Activated CD4-positive, alpha-beta T cell treated with anti-CD3 and anti-CD28 coated beads, Interleukin-2, amount 50 U/mL, for 24 hours (primary cell): Measurements from ENCODE around the gene TBC1D9B.

ENCODE experiments used
- DNase-seq, 2 donors: peaks; one replicate each; pipeline ENCODE4 v3.0.0-alpha.2; 2020; ENCODE audit warnings: low read depth in 1 of 2, low spot score in 1 of 2

TBC1D9B gene

GRCh38 chr5:179870403-179870903 lies 37.2 kb downstream of the TBC1D9B start:
- no peak for DNase-seq

GRCh38 chr5:179869641-179870402 lies 37.9 kb downstream of the TBC1D9B start:
- no peak for DNase-seq

- no peak for DNase-seq
These were observed 38.6 kb downstream of the TBC1D9B start for GRCh38 chr5:179869101-179869500.

GRCh38 chr5:179868541-179868940 lies 39.2 kb downstream of the TBC1D9B start:
- no peak for DNase-seq

DNA sequence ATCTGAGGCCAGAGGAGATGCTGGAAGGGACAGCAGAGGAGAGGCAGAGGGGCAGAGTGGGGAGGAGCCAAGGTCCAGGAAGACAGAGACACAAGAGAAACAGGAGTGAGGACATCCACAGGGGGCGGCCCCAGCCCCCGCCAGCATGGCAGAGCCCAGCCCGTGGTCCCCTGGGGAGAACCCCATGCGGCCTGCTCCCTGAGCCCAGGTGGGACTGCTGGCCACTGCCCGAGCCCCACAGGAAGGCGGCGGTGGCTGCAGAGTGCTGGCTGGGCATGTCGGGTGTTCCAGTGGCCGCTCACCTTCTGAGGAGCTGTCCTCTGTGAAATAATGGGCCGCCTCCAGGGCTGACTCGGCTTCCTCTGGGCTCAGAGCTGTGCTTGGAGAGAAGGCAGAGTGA lies 40.2 kb downstream of the TBC1D9B start:
- DNase-seq: no peak

DNA sequence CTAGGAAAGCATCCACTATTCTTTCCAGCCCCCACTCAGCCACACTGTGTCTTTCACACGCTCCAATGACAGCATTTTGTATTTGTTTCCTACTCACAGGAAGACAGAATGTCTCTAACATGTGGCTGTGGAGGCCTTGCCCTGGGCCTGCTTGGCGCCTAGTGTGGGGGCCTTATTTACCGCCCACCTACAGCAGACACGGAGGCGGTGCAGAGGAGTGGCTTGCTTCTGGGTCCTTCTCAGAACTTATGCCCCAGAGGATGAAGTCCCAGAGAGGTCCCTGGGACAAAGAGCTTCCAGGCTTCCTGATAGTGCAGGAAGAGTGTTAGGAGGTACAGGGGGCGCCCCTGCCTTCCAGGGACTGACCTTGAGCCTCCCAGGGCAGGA lies 40.6 kb downstream of the TBC1D9B start:
- DNase-seq: no peak

- no peak for DNase-seq
These were observed 41.2 kb downstream of the TBC1D9B start for GRCh38 chr5:179866241-179867078.

DNA sequence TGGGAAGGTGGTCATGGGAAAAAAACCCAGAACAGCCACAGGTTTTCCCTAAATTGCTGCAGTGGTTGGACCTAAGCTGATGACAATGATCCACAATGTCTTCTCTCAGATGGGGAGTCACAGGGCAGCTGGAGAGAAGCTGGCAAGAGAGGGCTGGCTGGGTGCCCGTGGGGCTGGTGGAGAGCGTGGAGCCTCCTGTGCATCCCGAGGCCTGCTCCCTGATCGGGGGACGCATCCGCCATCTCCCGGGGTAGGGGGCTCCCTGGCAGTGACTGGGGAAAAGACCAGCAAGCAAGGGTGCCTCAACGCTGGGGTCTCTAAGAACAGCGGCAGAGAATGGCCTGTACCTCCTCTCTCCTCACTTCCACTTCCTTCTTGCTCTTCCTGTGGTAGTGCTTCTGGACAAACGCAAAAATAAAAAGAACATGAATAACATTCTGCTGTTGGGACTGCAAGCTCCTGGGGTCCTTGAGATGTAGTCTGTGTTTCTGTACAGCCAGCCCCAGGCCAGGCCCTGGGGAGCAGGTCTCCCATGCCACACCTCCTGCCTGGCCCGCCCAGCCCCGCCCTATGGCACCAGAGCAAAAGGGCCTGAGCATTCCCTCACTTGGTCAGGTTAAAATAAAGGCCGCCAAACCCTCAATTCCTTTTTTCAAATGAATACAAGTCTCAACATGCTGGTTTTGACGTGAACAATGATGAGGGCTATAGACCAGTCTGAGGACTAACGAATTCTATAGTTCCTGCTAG lies 42.0 kb downstream of the TBC1D9B start:
- DNase-seq: no peak

GRCh38 chr5:179864686-179865085 lies 43.0 kb downstream of the TBC1D9B start:
- no peak for DNase-seq

GRCh38 chr5:179863449-179864085 lies 44.1 kb downstream of the TBC1D9B start:
- no peak for DNase-seq

GRCh38 chr5:179862891-179863290 lies 44.8 kb downstream of the TBC1D9B start:
- DNase-seq: no peak

GRCh38 chr5:179862296-179862695 lies 45.4 kb downstream of the TBC1D9B start:
- no peak for DNase-seq

- DNase-seq: no peak
These were observed 47.4 kb downstream of the TBC1D9B start for GRCh38 chr5:179860301-179860700.

GRCh38 chr5:179858586-179859427 lies 48.9 kb downstream of the TBC1D9B start, which contains the start of gene MRNIP:
MRNIP (minus strand) TSS chr5:179858817; CDS start chr5:179858796, 21 bp downstream.
- peak; percentile 75 to 85 for DNase-seq

DNA sequence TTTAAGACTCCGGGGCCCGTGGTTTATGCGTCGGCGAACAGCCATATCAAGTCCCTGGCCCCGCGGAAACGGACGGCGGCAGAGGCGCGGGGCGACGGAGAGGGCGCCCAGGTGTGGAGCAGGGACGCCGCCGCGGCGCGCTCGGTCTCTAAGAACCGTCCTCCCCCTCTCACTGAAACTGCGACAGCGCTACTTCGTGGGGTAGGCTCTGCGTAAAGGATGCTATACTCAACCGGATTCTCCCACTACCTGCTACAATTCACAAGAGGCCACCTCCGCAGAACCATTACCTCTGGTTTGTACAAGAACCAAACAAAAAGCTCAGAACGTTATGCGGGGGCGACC lies 49.5 kb downstream of the TBC1D9B start:
- peak in 1 of 2 donors; percentile 27 for DNase-seq

DNA sequence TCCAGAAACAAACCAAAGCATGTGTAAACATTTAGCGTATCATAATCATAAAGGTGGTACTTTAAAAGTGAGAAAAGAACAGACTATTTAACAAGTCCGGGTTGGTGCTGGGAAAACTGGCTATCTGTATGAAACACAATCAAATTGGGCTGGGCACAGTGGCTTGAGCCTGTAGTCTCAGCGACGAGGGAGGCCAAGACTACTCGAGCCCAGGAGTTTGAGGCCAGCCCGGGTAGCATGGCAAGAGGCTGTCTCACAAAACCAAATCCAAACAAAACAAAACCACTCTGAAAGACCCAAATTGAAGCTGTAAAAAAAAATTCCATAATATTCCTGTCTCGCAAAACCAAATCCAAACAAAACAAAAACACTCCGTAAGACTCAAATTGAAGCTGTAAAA lies 53.3 kb downstream of the TBC1D9B start:
- no peak for DNase-seq

GRCh38 chr5:179852993-179853547 lies 54.6 kb downstream of the TBC1D9B start:
- DNase-seq: no peak

- no peak for DNase-seq
These were observed 66.1 kb downstream of the TBC1D9B start for GRCh38 chr5:179841621-179842020.

DNA sequence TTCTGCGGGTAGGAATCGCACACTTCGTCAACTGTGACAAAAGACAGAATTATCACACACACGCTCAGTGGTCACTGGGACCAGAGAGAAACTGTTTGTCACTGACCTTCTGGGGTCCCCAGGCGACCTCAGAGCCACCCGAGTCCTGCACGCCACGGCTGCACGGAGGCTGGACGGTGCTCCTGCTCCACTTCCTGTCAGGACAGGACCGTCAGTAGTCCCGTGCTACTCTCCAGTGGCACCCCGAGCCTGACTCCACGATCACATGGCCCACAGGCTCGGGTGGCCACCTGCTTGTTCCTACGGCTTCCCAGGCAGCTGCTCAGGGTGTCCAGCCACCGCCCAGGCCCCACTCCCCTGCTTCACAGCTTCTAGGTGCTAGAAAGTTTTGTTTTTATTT lies 66.9 kb downstream of the TBC1D9B start:
- no peak for DNase-seq

DNA sequence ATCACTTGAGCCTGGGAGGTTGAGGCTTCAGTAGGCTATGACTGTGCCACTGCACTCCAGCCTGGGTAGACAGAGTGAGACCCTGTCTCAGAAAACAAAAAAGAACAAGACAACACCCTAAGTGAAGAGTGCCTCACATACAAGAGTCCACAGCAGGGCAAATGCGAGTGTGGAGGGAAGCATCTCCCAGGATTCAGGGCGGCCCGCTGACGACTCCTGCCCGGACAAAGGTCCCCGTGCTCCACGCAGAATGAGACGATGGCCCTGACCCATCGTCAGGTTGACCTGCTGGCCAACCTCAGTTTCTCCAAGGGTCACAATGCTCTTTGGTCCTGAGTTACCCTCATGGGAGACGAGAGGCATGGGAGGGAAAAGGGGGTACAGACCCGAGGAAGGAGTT lies 67.4 kb downstream of the TBC1D9B start:
- no peak for DNase-seq
